Measurements from ENCODE around the gene AWAT1. TPM values are rescaled to one million over a fixed set of nuclear protein-coding genes. Genes with fewer than 3 reads are reported as not detected.

Gene AWAT1
- total and polyA plus RNA-seq, 2 donors (not counting 3 experiments of a cell fraction or from before 2014, with no cell fraction given), result not detected

DNA sequence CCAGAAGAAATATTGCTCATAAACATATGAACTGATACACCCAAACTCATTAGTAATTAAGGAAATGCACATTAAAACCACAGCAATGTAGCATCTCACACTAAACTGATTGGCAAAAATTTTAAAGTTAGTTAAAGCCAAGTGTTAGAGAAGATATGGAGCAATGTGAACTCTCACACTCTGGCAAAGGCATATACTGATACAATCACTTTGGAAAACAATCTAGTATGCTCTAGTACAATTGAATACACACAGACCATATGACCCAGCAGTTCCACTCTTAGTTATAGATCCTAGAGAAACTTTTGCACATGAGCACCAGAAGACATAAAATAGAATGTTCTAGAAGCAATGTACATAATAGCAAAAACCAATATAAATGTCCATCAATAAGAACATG, 8.4 kb upstream of the AWAT1 start:
- Histone ChIP-seq H3K9me3 (replicated peaks; ENCODE audit: control insufficient read depth, insufficient read depth, low read length) (no peaks in the 10 kb centered on the region), H3K4me1 (ENCODE audit: control insufficient read depth, extremely low read depth, insufficient read depth, low read length) (no peaks in the 10 kb centered on the region), H3K9ac (replicated peaks; ENCODE audit: extremely low read depth, insufficient read depth, low read length) (no peak overlapping the region), H3K27ac (ENCODE audit: insufficient read depth, low read depth, low read length) (no peak overlapping the region), H3K36me3 (ENCODE audit: control insufficient read depth in 2 of 2, extremely low read depth in 1 of 2, insufficient read depth in 2 of 2, low read length in 2 of 2) (no peaks in the 10 kb centered on the region), H3K9me1 (replicated peaks; ENCODE audit: control insufficient read depth, extremely low read depth, insufficient read depth, low read length) (no peaks in the 10 kb centered on the region), H3K27me3 (ENCODE audit: control insufficient read depth in 2 of 2, insufficient read depth in 2 of 2, low read length in 2 of 2) (no peaks in the 10 kb centered on the region), H4K20me1 (replicated peaks; ENCODE audit: control insufficient read depth, extremely low read depth, insufficient read depth, low read length) (no peaks in the 10 kb centered on the region), H2AFZ (ENCODE audit: low read depth, low read length) (no peak overlapping the region), H3K79me2 (ENCODE audit: control insufficient read depth, insufficient read depth, low read length) (no peaks in the 10 kb centered on the region), H3K4me2 (ENCODE audit: insufficient read depth, low read length) (no peak overlapping the region), H3K4me3 (replicated peaks in 1 of 3; ENCODE audit: insufficient read depth in 1 of 3, low read depth in 1 of 3, low read length in 3 of 3) (no peak overlapping the region)
- POLR2A ChIA-PET, result no interaction called here
- FAIRE-seq (no peak), DNase-seq (ENCODE audit: low read depth, low spot score) (no peak)
- intact Hi-C loops (cut with micrococcal nuclease) (no loop called here), dilution Hi-C loops (cut with MboI; ENCODE audit: extremely low pct_ligation_motif_present, low sequenced_read_pairs) (no loop called here)
- TF ChIP-seq POLR2AphosphoS5 (IDR thresholded peaks at IDR 0.05; ENCODE audit: insufficient read depth, low read depth, low read length) (no peak), MYC (IDR thresholded peaks at IDR 0.05; ENCODE audit: low read depth, low read length) (no peak), POLR2A (IDR thresholded peaks at IDR 0.05; ENCODE audit: low read depth, low read length) (no peak), EZH2 (IDR thresholded peaks at IDR 0.05; ENCODE audit: borderline replicate concordance, low read depth, low read length, severe bottlenecking) (no peak)
- TF ChIP-seq, protein P1, sequence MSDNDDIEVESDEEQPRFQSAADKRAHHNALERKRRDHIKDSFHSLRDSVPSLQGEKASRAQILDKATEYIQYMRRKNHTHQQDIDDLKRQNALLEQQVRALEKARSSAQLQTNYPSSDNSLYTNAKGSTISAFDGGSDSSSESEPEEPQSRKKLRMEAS (IDR thresholded peaks at IDR 0.05; ENCODE audit: insufficient read depth, insufficient read length), result no peak
- BruUV-seq (replicated peaks), result no TSS peak
- CTCF ChIA-PET, result no interaction called here

DNA sequence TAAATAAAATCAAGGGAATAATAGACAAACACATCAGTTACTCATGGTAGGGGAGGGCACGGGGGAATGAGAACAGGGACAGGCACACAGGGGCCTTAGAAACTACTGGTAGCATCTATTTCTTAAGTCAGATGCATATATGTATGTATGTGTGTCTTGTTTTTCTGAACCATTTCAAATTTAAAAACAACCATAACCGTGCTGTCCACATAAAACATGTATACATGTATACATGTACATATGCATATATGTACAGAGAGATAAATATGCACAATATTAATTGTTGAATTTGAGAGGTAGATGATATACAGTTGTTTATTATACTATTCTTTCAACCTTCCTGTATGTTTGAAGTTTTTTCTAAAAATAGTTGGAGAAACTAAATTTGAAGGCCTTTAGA, 7.8 kb upstream of the AWAT1 start:
- dilution Hi-C loops (cut with MboI; ENCODE audit: extremely low pct_ligation_motif_present, low sequenced_read_pairs), result no loop called here
- H3K27ac ChIP-seq (ENCODE audit: insufficient read depth, low read depth, low read length), result no peak overlapping the region
- no peaks in the 10 kb centered on the region for H3K4me1 ChIP-seq (ENCODE audit: control insufficient read depth, extremely low read depth, insufficient read depth, low read length)
- H3K79me2 ChIP-seq (ENCODE audit: control insufficient read depth, insufficient read depth, low read length), result no peaks in the 10 kb centered on the region
- DNase-seq (ENCODE audit: low read depth, low spot score), result no peak
- no peak overlapping the region for H2AFZ ChIP-seq (ENCODE audit: low read depth, low read length)
- H3K4me3 ChIP-seq (replicated peaks in 1 of 3; ENCODE audit: insufficient read depth in 1 of 3, low read depth in 1 of 3, low read length in 3 of 3), result no peak overlapping the region
- no peaks in the 10 kb centered on the region for H3K9me1 ChIP-seq (replicated peaks; ENCODE audit: control insufficient read depth, extremely low read depth, insufficient read depth, low read length)
- H3K36me3 ChIP-seq (ENCODE audit: control insufficient read depth in 2 of 2, extremely low read depth in 1 of 2, insufficient read depth in 2 of 2, low read length in 2 of 2), result no peaks in the 10 kb centered on the region
- FAIRE-seq, result no peak
- H3K9ac ChIP-seq (replicated peaks; ENCODE audit: extremely low read depth, insufficient read depth, low read length), result no peak overlapping the region
- no peak overlapping the region for H3K4me2 ChIP-seq (ENCODE audit: insufficient read depth, low read length)
- ChIA-PET POLR2A (no interaction called here), CTCF (no interaction called here)
- BruUV-seq (replicated peaks), result no TSS peak
- H3K27me3 ChIP-seq (ENCODE audit: control insufficient read depth in 2 of 2, insufficient read depth in 2 of 2, low read length in 2 of 2), result no peaks in the 10 kb centered on the region
- no peaks in the 10 kb centered on the region for H3K9me3 ChIP-seq (replicated peaks; ENCODE audit: control insufficient read depth, insufficient read depth, low read length)
- TF ChIP-seq FOS (IDR thresholded peaks at IDR 0.05; ENCODE audit: borderline replicate concordance, insufficient read depth, low read length) (no peak), JUN (IDR thresholded peaks at IDR 0.05; ENCODE audit: borderline replicate concordance, insufficient read depth, insufficient read length, low read depth) (no peak), POLR2AphosphoS5 (IDR thresholded peaks at IDR 0.05; ENCODE audit: insufficient read depth, low read depth, low read length) (no peak), MYC (IDR thresholded peaks at IDR 0.05; ENCODE audit: low read depth, low read length) (no peak)
- TF ChIP-seq, protein P1 (IDR thresholded peaks at IDR 0.05; ENCODE audit: insufficient read depth, insufficient read length), result no peak
- no peaks in the 10 kb centered on the region for H4K20me1 ChIP-seq (replicated peaks; ENCODE audit: control insufficient read depth, extremely low read depth, insufficient read depth, low read length)
- intact Hi-C loops (cut with micrococcal nuclease), result no loop called here
